ENCODE measurements around the gene DPH2.

The DPH2 gene

GRCh38 chr1:43969416-43969745 lies 429 bp upstream of the DPH2 start:
- DNase-seq = no peak

- DNase-seq = no peak
Measured at GRCh38 chr1:43970502-43970901, 692 bp downstream of the DPH2 start.

DNA sequence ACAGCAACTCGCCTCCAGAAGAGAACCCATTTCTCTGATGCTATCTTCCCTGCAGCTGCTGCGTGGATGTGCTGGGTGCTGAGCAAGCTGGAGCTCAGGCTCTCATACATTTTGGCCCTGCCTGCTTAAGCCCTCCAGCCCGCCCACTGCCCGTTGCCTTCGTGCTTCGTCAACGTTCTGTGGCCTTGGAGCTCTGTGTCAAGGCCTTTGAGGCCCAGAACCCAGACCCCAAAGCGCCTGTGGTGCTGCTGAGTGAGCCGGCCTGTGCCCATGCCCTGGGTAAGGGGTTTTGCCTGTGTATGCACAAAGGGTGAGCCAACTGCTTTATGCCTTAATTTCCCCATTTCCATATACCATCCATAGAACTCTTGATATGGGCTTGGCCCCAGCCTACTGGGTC lies 1.1 kb downstream of the DPH2 start:
- no peak for DNase-seq

DNA sequence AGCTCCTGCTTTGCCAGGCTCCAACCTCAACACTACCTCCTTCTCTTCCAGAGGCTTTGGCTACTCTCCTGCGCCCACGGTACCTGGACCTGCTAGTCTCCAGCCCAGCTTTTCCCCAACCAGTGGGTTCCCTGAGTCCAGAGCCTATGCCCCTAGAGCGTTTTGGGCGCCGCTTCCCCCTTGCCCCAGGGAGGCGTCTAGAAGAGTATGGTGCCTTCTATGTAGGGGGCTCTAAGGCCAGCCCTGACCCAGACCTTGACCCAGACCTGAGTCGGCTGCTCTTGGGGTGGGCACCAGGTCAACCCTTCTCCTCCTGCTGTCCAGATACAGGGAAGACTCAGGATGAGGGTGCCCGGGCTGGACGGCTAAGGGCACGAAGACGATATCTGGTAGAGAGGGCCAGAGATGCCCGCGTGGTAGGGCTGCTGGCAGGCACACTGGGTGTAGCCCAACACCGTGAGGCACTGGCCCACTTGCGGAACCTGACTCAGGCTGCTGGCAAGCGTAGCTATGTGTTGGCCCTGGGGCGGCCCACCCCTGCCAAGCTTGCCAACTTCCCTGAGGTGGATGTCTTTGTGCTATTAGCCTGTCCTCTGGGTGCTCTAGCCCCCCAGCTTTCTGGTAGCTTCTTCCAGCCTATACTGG lies 1.6 kb downstream of the DPH2 start:
- no peak for DNase-seq

- DNase-seq = no peak
Measured at GRCh38 chr1:43973981-43974442, 4.2 kb downstream of the DPH2 start.

DNA sequence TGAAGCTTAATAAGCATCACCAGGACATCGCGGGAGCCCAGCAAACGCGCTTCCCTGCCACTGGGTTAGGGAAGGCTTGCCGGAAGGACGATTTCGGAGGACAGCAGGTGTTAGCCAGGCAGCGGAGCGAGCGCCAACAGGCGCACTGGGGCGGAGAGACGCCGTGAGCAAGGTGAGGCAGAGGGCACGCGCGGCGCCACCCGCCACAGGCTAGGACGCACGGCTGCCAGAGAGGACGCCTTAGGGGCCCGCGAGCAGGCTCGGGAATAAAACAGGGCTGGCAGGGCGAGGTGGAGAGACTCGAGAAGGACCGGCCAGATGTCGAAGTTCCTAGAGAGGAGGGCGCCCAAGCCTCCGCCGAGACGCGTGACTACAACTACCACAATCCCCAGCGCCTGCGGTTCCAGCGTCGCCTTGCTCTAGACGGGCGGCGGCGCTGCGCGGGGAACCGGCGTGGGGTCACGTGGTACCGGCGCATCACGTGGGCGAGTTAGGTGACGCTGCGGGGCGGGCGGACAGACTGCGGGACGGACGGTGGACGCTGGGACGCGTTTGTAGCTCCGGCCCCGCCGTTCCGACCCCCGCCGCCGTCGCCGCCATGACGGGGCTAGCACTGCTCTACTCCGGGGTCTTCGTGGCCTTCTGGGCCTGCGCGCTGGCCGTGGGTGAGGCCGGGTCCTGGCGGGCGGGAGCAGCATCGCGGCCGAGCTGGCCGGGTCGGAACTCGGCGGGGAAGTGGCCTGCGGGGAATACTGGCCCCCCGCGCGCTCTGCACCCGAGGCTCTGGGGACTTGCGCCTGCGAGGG lies 4.8 kb downstream of the DPH2 start, which contains the start of gene ATP6V0B:
Gene ATP6V0B (plus strand): TSS at position 518 of the 806 bp plus-strand sequence. CDS start 81 bp downstream, at position 599.
- DNase-seq = peak; percentile 61 to 98 (median 92)

GRCh38 chr1:43975249-43975961 lies 5.6 kb downstream of the DPH2 start:
- DNase-seq = peak in 9 of 14 donors; percentile 30 to 70 (median 52)

DNA sequence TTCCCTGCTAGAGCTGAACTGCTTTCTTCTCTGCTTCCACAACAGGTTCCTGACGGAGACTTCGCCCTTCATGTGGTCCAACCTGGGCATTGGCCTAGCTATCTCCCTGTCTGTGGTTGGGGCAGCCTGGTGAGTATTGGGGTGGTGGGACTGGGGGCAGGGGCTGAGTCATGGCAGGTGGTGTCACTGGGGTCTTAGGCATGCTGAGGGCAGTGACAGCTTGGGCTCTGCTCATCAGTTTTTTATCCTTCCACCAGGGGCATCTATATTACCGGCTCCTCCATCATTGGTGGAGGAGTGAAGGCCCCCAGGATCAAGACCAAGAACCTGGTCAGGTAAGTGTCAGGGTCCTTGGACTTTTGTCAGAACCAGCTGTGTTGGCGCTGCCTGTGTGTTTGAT lies 6.2 kb downstream of the DPH2 start:
- no peak for DNase-seq

- DNase-seq = no peak
Measured at GRCh38 chr1:43976890-43977289, 7.1 kb downstream of the DPH2 start.

DNA sequence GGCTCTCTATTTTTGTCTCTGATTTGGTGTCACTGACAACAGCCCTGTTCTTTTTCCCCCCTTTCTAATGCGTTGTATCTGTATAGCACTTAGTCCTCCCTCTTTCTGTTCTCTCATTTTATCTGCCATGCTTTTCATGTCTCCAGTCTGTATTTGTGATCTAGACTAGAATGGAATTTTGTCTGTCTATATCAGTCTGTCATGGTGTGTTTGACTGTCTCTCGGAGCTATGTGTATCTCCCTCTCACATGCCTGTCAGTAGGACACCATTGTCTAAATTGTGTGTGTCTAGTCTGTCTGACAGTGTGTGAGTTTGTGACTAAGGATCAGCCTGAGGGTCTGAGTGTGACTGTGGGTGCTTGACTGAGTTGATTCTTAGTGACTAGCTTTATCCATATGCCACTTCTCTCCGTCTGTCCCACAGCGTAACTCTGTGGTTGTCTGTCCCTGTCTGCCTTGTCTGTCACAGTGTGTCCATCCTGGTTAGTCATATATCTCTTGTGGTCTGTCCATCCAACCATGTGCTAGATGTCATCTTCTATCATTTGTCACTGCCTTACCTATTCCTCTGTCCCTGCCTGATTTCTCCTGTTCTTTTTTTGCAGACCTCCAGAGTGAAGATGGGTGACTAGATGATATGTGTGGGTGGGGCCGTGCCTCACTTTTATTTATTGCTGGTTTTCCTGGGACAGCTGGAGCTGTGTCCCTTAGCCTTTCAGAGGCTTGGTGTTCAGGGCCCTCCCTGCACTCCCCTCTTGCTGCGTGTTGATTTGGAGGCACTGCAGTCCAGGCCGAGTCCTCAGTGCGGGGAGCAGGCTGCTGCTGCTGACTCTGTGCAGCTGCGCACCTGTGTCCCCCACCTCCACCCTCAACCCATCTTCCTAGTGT lies 7.8 kb downstream of the DPH2 start:
- DNase-seq = no peak

DNA sequence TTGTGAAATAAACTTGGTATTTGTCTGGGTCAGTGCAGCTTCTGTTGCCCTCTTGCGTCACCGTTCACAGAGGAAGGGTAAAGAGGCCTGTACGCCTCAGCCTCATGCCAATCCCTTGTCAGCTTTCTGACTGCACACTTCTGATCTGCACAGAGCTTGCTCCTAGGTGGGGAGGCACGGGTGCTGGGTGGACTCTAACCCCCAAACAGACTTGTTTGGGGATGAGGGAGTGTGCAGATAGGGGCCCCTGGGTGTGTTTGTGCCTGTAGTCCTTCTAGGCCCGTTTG lies 8.4 kb downstream of the DPH2 start:
- DNase-seq = no peak

GRCh38 chr1:43978551-43979260 lies 8.9 kb downstream of the DPH2 start, which contains the start of gene B4GALT2:
B4GALT2 (plus strand) TSS chr1:43979210; CDS start chr1:43981161, 1,951 bp downstream.
- DNase-seq = peak in 10 of 14 donors; percentile 9 to 68 (median 24)

DNA sequence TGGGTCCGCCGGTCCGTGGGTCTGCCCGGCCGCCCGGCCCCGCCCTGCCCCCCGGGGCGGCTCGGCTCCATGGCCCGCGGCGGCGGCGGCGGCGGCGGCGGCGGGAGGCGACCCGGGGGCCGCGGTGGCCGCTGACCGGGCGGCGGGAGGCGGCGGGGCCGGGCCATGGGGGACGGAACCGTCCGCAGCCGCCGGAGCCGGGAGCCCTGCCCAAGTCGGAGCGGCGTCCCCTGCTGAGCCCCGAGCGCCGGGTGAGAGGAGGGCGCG lies 9.4 kb downstream of the DPH2 start:
- DNase-seq = no peak

DNA sequence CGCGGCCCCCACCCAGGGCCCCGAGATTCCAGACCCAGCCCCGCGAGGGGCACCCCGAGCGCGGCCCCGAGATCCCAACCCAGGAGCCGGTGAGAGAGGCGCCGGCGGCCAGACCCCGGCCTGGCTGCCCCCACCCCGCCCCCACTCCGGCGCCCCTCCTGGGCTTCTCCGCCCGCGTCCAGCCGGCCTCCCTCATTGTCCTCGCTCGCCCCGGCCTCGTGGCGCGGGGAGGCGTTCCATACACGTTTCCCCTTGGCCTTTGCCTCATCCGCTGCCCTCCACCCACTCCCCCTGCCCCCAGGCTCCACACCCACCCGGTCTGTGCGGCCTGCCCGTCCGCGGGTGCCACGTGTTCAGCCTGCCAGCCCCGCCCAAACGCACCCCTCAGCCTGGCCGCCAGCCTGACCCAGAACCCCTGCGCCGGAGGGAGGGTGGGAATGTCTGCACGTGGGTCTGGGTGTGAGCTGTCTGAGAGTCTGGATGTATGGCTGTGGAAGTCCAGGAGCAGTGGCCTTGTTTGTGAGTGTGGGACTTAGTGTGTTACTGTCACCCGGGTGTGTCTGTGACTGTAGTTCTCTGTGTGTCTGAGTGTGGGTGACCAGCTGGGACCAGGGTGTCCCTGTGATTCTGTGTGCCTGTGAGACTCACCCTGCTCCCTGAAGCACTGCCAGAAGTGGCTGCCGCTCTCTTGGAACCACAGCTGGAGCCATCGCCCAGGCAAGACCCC lies 9.9 kb downstream of the DPH2 start:
- DNase-seq = peak in 11 of 14 donors; percentile 11 to 55 (median 29)

GRCh38 chr1:43980255-43981134 lies 10.7 kb downstream of the DPH2 start:
- DNase-seq = no peak

- DNase-seq = no peak
Measured at GRCh38 chr1:43981135-43981491, 11.3 kb downstream of the DPH2 start.

GRCh38 chr1:43981636-43982035 lies 11.8 kb downstream of the DPH2 start:
- no peak for DNase-seq

DNA sequence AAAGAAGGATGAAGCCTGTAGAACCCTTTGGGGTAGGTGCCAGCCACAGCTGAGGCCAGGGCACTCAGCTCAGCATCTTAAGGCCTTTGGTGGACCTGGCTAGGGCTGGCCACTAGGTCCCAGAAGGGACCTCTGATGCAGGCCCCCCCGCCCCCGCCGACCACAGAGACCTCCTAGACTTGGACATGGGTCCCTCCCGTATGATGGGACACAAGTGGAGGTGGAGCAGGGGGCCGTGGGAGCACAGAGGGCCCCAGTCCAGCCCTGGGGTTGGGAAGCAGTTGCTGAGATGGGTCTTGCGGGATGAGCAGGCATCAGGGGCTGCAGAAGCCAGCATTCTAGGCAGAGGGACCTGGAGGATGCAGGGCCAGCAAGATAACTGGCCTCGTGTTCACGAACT lies 12.4 kb downstream of the DPH2 start:
- DNase-seq = no peak

- no peak for DNase-seq
Measured at GRCh38 chr1:43982808-43983207, 13.0 kb downstream of the DPH2 start.

DNA sequence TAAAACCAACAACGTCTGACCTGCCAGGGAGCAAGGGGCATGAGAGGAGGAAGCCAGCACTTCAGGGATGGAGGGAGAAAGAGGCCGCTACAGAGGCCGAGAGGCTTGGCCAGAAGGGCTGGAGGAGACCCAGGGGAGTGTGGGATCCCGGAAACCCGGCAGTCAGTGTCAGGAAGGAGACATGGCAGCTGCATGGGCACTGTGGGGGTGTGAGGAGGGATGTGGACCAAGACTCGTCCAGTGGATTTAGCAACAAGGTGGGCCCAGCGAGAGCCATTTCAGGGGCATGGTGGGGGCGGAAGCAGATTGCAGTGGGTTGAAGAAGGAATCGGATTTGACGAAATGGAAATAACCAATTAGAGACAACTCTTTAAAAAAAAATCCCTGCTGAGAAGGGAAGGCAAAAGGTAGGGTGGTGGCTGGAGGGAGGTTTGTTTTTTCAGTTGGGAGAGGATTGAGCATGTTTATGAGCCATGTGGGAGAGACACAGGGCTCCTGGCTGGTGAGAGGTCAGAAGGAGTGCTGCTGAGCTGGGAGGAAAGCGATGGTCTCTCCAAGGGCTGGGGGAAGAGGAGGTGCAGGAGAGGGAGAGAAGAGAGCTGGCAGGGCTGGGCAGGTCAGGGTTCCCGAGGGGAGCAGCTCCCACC lies 13.6 kb downstream of the DPH2 start:
- no peak for DNase-seq

All from C1 segment of cervical spinal cord (tissue), 14 donors.